GM21515 (cell line): ENCODE results near the gene NUP155.
"Not testable (repeated sequence)": the region's sequence is repeated elsewhere in the genome, so short reads cannot be mapped to it uniquely, and the experiment has no call there.

Experiments used
- ATAC-seq: cut with Tn5 transposase; IDR thresholded peaks from one replicate; pipeline ENCODE4 v1.9.1; 2021; ENCODE audit not compliant: unreplicated experiment

NUP155 gene

GRCh38 chr5:37283214-37283820 is 87.6 kb downstream of the NUP155 start:
- ATAC-seq: no peak

- ATAC-seq: no peak
Measured at GRCh38 chr5:37275511-37275910, 95.4 kb downstream of the NUP155 start.

GRCh38 chr5:37272511-37272910 is 98.4 kb downstream of the NUP155 start:
- no peak for ATAC-seq

DNA sequence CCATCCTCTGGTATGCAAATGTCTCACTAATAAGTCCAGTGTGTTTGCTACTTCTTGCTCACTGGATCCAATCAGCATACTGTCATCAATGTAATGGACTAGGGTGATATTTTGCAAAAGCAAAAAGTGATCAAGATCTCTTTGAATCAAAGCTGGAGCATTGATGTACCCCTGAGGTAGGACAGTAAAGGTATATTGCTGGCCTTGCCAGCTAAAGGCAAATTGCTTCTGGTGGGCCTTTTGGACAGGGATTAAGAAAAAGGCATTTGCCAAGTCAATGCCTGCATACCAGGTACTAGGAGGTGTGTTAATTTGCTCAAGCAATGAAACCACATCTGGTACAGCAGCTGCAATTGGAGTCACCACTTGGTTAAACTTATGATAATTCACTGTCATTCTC is 102.8 kb downstream of the NUP155 start:
- ATAC-seq: not testable (repeated sequence)

DNA sequence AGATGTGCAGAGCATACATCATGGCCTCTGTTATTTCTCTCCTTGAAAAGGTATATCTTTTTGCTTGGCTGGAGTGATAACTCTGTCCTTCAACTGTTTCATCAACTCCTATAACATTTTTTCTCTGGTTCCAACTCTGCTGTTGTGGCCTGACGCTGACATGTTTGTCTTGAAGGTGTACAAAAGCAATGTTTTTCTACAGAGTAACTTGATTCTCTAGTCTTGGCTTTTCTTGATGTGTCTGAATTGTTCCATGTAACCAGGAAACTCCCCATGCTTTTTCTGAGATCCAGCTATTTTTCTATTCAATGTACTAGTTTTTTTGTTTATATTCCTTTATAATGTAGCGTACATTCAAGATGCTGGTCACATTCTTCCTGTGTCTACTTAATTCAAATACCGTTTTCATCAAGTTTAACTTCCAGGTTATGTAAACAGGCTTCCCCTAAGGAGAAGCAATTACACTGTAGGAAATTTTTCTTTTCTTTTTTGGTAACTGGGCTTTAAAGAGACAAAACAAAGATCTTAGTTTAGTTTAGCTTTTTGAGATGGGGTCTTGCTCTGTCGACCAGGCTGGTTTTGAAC is 115.0 kb downstream of the NUP155 start:
- ATAC-seq: no peak

- ATAC-seq: no peak
Measured at GRCh38 chr5:37254581-37254980, 116.3 kb downstream of the NUP155 start.

GRCh38 chr5:37251665-37252064 is 119.2 kb downstream of the NUP155 start:
- no peak for ATAC-seq

- no peak for ATAC-seq
Measured at GRCh38 chr5:37249815-37250164, 121.1 kb downstream of the NUP155 start.

DNA sequence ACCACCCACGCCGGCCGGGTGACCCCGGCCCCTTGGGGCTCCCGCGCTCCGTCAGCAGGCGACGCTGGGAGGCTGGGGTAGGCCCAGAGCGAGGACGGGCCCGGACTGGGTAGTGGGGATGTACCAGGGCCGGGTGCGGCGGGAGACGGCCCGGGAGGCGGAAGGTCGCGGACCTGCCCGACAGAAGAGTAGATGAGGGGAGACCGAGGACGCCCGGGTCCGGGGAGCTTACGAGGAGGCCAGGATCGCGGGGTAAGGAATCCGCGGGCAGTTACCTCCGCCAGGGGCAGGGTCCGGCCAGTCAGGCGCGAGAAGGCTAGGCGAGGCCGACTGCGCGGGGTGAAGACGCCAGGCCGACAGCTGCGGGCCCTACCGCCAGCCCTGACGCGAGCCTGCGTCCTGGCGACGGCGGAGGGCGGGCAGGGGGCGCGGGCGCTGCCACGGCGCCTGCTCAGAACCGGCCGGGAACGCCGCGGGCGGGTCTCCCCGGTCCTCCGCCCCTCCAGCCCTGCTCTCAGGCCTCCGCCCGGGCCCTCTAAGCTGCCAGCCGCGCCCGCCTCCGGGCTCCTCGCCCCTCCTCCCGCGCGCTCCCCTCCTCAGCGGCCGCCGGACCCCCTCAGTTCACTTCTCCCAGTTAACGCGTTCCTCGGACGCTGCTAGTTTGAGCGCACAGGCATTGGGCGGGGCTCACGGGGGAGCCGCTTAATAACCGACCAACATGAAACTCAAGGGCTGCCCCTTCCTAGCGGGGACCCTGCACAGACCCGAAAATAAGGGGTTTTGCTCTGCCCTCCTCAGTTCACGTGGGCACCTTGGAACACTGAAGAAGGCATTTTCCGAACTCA is 121.7 kb downstream of the NUP155 start, which contains the start of gene CPLANE1:
Gene CPLANE1 (minus strand): TSS at position 407 of the 845 bp plus-strand sequence. CDS start 1,678 bp downstream, outside the sequence.
- peak; percentile 81 for ATAC-seq

DNA sequence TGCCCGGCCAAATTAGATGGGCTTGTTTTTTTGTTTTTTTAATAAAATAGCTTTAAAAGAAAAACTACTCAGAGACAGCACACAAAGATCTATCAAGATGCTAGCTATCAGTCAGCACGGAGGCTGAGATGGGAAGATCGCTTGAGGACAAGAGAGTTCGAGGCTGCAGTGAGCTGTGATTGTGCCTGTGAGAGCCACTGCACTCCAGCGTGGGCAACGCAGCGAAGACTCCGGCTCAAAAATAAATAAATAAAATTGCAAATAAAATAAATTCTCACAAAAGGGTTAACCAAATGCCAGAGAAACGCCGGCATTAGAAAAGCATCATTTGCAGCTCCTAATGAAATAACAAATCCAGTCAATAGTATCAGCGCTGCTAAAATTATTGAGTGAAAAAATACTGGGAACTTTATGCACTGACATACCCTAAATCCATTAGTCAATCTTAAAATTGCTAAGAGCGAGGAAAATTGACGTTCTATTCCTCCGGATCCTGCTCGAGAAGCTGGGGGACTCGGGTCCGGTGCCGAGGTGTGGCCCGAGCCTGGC is 122.4 kb downstream of the NUP155 start:
- no peak for ATAC-seq

DNA sequence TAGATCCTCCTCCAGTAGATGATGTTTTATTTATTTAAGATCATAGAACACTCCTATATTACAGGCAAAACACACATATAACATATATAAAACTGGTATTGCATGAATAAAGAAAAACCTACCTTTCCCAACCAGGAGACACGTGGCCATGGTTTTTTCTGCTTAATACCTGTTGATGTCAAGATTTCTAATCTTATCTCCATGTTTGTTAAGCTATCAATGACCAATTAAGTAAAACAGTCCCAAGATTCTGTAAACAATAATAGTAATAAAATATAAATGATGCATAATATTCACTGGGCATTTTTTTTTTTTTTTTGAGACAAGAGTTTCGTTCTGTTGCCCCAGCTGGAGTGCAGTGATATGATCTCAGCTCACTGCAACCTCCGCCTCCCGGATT is 123.4 kb downstream of the NUP155 start:
- no peak for ATAC-seq

DNA sequence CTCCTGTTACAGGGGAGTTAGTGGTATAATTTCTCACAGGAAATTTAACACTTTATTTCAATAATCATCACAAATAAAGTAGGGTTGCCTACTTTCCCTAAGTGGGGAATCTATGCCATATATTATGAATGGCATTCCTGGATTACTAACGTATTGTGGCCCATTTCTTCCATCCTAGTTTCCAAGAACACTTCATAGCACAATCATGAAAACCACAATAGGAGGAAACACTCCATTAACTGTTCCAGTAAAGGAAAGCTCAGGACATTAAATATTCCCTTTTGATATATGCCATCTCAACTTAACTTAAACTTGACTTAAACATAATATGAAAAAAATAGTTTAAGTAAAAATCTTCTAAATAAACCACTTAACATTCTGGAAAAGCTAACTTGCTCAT is 123.9 kb downstream of the NUP155 start:
- no peak for ATAC-seq
